ENCODE measurements around the gene KDM8. TPM values are rescaled to one million over a fixed set of nuclear protein-coding genes. Genes with fewer than 3 reads are reported as not detected.

The KDM8 gene
- total RNA-seq, 1 donor from 2014 or later: 8.3 TPM

- DNase-seq (ENCODE audit: extremely low spot score, unreplicated experiment): no peak
- Mint-ChIP-seq H3K4me1 (ENCODE audit: unreplicated experiment) (peaks cover 69% of the 10 kb centered on the region), H3K4me3 (ENCODE audit: unreplicated experiment) (no peak overlapping the region)
Observed at GRCh38 chr16:27240948-27241531, 37.7 kb downstream of the KDM8 start.

GRCh38 chr16:27241658-27242057 is 38.3 kb downstream of the KDM8 start:
- no peak for TF ChIP-seq CTCF (IDR thresholded peaks at IDR 0.05)
- DNase-seq (ENCODE audit: extremely low spot score, unreplicated experiment): no peak
- no peaks in the 10 kb centered on the region for H3K36me3 Mint-ChIP-seq (ENCODE audit: unreplicated experiment)
- peak overlapping the region; percentile 95 for H3K27ac Mint-ChIP-seq (ENCODE audit: unreplicated experiment)
- H3K27me3 Mint-ChIP-seq (ENCODE audit: unreplicated experiment): no peaks in the 10 kb centered on the region
- H3K4me3 Mint-ChIP-seq (ENCODE audit: unreplicated experiment): peak overlapping the region; percentile 32
- H3K9me3 Mint-ChIP-seq (ENCODE audit: unreplicated experiment): no peaks in the 10 kb centered on the region
- H3K4me1 Mint-ChIP-seq (ENCODE audit: unreplicated experiment): peaks cover 68% of the 10 kb centered on the region

More at GRCh38 chr16:27240948-27241531, 37.7 kb downstream of the KDM8 start:
- Mint-ChIP-seq H3K27ac (ENCODE audit: unreplicated experiment) (peak overlapping the region; percentile 95), H3K9me3 (ENCODE audit: unreplicated experiment) (no peaks in the 10 kb centered on the region), H3K27me3 (ENCODE audit: unreplicated experiment) (no peaks in the 10 kb centered on the region), H3K36me3 (ENCODE audit: unreplicated experiment) (no peaks in the 10 kb centered on the region)
- TF ChIP-seq CTCF (IDR thresholded peaks at IDR 0.05): no peak

GRCh38 chr16:27242398-27242797 is 39.1 kb downstream of the KDM8 start:
- Mint-ChIP-seq H3K9me3 (ENCODE audit: unreplicated experiment) (no peaks in the 10 kb centered on the region), H3K27ac (ENCODE audit: unreplicated experiment) (peak overlapping the region; percentile 95), H3K4me1 (ENCODE audit: unreplicated experiment) (peaks cover 60% of the 10 kb centered on the region), H3K27me3 (ENCODE audit: unreplicated experiment) (no peaks in the 10 kb centered on the region), H3K4me3 (ENCODE audit: unreplicated experiment) (peak overlapping the region; percentile 72), H3K36me3 (ENCODE audit: unreplicated experiment) (no peaks in the 10 kb centered on the region)
- TF ChIP-seq CTCF (IDR thresholded peaks at IDR 0.05): no peak
- no peak for DNase-seq (ENCODE audit: extremely low spot score, unreplicated experiment)

GRCh38 chr16:27242868-27243590 is 39.7 kb downstream of the KDM8 start:
- no peaks in the 10 kb centered on the region for H3K9me3 Mint-ChIP-seq (ENCODE audit: unreplicated experiment)
- no peaks in the 10 kb centered on the region for H3K36me3 Mint-ChIP-seq (ENCODE audit: unreplicated experiment)
- DNase-seq (ENCODE audit: extremely low spot score, unreplicated experiment): no peak
- H3K27me3 Mint-ChIP-seq (ENCODE audit: unreplicated experiment): no peaks in the 10 kb centered on the region
- peak overlapping the region; percentile 95 for H3K27ac Mint-ChIP-seq (ENCODE audit: unreplicated experiment)
- TF ChIP-seq CTCF (IDR thresholded peaks at IDR 0.05): no peak
- H3K4me3 Mint-ChIP-seq (ENCODE audit: unreplicated experiment): peak overlapping the region; percentile 72
- H3K4me1 Mint-ChIP-seq (ENCODE audit: unreplicated experiment): peaks cover 54% of the 10 kb centered on the region

- Mint-ChIP-seq H3K36me3 (ENCODE audit: unreplicated experiment) (no peaks in the 10 kb centered on the region), H3K9me3 (ENCODE audit: unreplicated experiment) (no peaks in the 10 kb centered on the region), H3K4me3 (ENCODE audit: unreplicated experiment) (peak overlapping the region; percentile 72), H3K27me3 (ENCODE audit: unreplicated experiment) (no peaks in the 10 kb centered on the region), H3K4me1 (ENCODE audit: unreplicated experiment) (peaks cover 49% of the 10 kb centered on the region), H3K27ac (ENCODE audit: unreplicated experiment) (peak overlapping the region; percentile 95)
- no peak for TF ChIP-seq CTCF (IDR thresholded peaks at IDR 0.05)
- DNase-seq (ENCODE audit: extremely low spot score, unreplicated experiment): no peak
Observed at GRCh38 chr16:27243725-27244362, 40.5 kb downstream of the KDM8 start.

Measured in osteocyte (in vitro differentiated cells).